Panc1 (cell line): Measurements from ENCODE around the gene NOTCH1. TPM values are rescaled to one million over a fixed set of nuclear protein-coding genes. Genes with fewer than 3 reads are reported as not detected.

ENCODE experiments used
- ATAC-seq: fragments of 200-7000 bp; cut with Tn5 transposase; 2 replicates; pipeline ENCODE4 v1.9.1; 2020; ENCODE audit warnings: mild to moderate bottlenecking, moderate library complexity
- BruUV-seq: library from RNA; stranded (reverse); fragments of 400-500 nt; replicated peaks from 2 replicates; lab custom pipeline; 2021; lab: Mats Ljungman, UMichigan
- CTCF ChIA-PET: fragments of 300-600 bp; sonication (Branson Sonifier 250); formaldehyde crosslinking; loops from one replicate; lab custom pipeline; 2022; ENCODE audit warnings: antibody characterized with exemption; lab: Charles Lee
- POLR2A ChIA-PET: fragments of 300-600 bp; sonication (Branson Sonifier 250); formaldehyde crosslinking; loops from one replicate; lab custom pipeline; 2022; ENCODE audit warnings: antibody characterized with exemption; lab: Charles Lee
- DNase-seq: peaks from one replicate; pipeline ENCODE4 v3.0.0-alpha.2; 2010; ENCODE audit warnings: low read depth, low spot score
- H3K27ac ChIP-seq: 2 replicates; pipeline ENCODE4 v1.5.1; 2011; ENCODE audit warnings: mild to moderate bottlenecking, low read length, inconsistent platforms
- H3K27me3 ChIP-seq: fragments of 200-500 bp; sonication (Bioruptor generic); 2 replicates; pipeline ENCODE4 v1.6.0; 2014; ENCODE audit warnings: low read length, inconsistent platforms; ENCODE audit not compliant: control insufficient read depth, insufficient read depth
- H3K36me3 ChIP-seq: fragments of 200-500 bp; sonication (Bioruptor generic); 2 replicates; pipeline ENCODE4 v1.5.1; 2014; ENCODE audit warnings: inconsistent platforms, mild to moderate bottlenecking, low read length, moderate library complexity; ENCODE audit not compliant: control insufficient read depth, insufficient read depth
- H3K4me1 ChIP-seq: 2 replicates; pipeline ENCODE4 v1.5.1; 2011; ENCODE audit warnings: inconsistent platforms, mild to moderate bottlenecking, low read length, moderate library complexity; ENCODE audit not compliant: control insufficient read depth, insufficient read depth
- H3K4me3 ChIP-seq, 2 experiments: 2 replicates each; pipeline ENCODE4 v1.5.1; 2011 to 2012; ENCODE audit warnings: low read depth in 2 of 2, low read length in 2 of 2, mild to moderate bottlenecking in 2 of 2, inconsistent platforms in 1 of 2, moderate library complexity in 1 of 2
- H3K9me3 ChIP-seq: fragments of 200-500 bp; sonication (Bioruptor generic); 2 replicates; pipeline ENCODE4 v1.5.1; 2014; ENCODE audit warnings: low read depth, mild to moderate bottlenecking, inconsistent platforms, low read length, moderate library complexity; ENCODE audit not compliant: control insufficient read depth, insufficient read depth
- POLR2AphosphoS5 ChIP-seq: IDR thresholded peaks from 2 replicates; pipeline ENCODE4 v1.6.1; 2012; ENCODE audit warnings: mild to moderate bottlenecking, low read depth, low read length, moderate library complexity
- SIN3A ChIP-seq: IDR thresholded peaks from 2 replicates; pipeline ENCODE4 v1.6.1; 2012; ENCODE audit warnings: low read depth, mild to moderate bottlenecking, low read length, moderate library complexity, borderline replicate concordance; ENCODE audit not compliant: insufficient read depth
- TCF7L2 ChIP-seq: IDR thresholded peaks from 2 replicates; pipeline ENCODE4 v1.6.1; 2011; ENCODE audit warnings: mild to moderate bottlenecking, low read depth, low read length, inconsistent platforms
- in situ Hi-C: cut with HindIII; loops from 2 replicates; pipeline ENCODE4 v1.10.0; 2016; ENCODE audit warnings: low sequenced_read_pairs, low pct_unique_long_range_greater_than_20kb
- intact Hi-C: fragments of 100-400 bp; cut with micrococcal nuclease; formaldehyde crosslinking; loops from one replicate; pipeline ENCODE4 v1.10.0; 2022; ENCODE audit not compliant: unreplicated experiment
- total RNA-seq: library from RNA; stranded (reverse); gene quantifications from one replicate; pipeline ENCODE4 v1.2.1, GENCODE V29; 2021; ENCODE audit not compliant: unreplicated experiment
- TF ChIP-seq, protein P1 (sequence below): fragments of 450-650 bp; IDR thresholded peaks from 2 replicates; pipeline ENCODE4 v1.5.1; 2017; ENCODE audit warnings: mild to moderate bottlenecking
- TF ChIP-seq, protein P2 (sequence below), 2 experiments: IDR thresholded peaks; 2 replicates each; pipeline ENCODE4 v1.6.1; 2011 to 2012; ENCODE audit warnings: low read depth in 2 of 2, control low read depth in 1 of 2, low read length in 1 of 2, mild to moderate bottlenecking in 1 of 2, moderate library complexity in 1 of 2; ENCODE audit not compliant: insufficient read depth in 1 of 2

Gene NOTCH1
- total RNA-seq, 1 experiment from 2014 or later = 13.4 TPM

DNA sequence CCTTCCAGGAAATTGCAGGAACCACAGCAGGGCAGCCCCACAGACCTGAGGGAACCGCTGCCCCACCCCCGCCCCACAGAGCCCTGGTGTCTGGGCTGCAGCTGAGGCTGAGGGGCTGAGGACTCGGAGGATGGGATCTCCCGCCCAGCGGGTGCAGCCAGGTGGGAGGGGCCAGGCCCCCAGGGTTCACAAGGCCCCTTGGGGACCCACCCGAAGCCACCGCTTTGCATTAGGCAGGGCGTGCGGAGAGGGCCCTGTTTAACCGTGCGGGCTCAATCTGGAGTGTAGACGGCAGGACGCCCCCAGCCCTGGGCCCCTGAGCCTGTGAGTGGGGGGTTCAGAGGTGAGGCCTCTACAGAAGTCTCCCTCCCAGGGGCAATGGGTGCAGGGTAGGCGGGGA is 10.8 kb downstream of the NOTCH1 start:
- Histone ChIP-seq H3K9me3 (no peaks in the 10 kb centered on the region), H3K4me1 (peaks cover 5% of the 10 kb centered on the region), H3K27ac (no peak overlapping the region), H3K36me3 (no peaks in the 10 kb centered on the region), H3K27me3 (no peaks in the 10 kb centered on the region), H3K4me3 (no peak overlapping the region)
- CTCF ChIA-PET = no interaction called here
- no peak for TF ChIP-seq POLR2AphosphoS5
- no peak for TF ChIP-seq SIN3A
- TF ChIP-seq, protein P1, sequence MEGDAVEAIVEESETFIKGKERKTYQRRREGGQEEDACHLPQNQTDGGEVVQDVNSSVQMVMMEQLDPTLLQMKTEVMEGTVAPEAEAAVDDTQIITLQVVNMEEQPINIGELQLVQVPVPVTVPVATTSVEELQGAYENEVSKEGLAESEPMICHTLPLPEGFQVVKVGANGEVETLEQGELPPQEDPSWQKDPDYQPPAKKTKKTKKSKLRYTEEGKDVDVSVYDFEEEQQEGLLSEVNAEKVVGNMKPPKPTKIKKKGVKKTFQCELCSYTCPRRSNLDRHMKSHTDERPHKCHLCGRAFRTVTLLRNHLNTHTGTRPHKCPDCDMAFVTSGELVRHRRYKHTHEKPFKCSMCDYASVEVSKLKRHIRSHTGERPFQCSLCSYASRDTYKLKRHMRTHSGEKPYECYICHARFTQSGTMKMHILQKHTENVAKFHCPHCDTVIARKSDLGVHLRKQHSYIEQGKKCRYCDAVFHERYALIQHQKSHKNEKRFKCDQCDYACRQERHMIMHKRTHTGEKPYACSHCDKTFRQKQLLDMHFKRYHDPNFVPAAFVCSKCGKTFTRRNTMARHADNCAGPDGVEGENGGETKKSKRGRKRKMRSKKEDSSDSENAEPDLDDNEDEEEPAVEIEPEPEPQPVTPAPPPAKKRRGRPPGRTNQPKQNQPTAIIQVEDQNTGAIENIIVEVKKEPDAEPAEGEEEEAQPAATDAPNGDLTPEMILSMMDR = no peak
- TF ChIP-seq TCF7L2 = no peak
- TF ChIP-seq, protein P2, sequence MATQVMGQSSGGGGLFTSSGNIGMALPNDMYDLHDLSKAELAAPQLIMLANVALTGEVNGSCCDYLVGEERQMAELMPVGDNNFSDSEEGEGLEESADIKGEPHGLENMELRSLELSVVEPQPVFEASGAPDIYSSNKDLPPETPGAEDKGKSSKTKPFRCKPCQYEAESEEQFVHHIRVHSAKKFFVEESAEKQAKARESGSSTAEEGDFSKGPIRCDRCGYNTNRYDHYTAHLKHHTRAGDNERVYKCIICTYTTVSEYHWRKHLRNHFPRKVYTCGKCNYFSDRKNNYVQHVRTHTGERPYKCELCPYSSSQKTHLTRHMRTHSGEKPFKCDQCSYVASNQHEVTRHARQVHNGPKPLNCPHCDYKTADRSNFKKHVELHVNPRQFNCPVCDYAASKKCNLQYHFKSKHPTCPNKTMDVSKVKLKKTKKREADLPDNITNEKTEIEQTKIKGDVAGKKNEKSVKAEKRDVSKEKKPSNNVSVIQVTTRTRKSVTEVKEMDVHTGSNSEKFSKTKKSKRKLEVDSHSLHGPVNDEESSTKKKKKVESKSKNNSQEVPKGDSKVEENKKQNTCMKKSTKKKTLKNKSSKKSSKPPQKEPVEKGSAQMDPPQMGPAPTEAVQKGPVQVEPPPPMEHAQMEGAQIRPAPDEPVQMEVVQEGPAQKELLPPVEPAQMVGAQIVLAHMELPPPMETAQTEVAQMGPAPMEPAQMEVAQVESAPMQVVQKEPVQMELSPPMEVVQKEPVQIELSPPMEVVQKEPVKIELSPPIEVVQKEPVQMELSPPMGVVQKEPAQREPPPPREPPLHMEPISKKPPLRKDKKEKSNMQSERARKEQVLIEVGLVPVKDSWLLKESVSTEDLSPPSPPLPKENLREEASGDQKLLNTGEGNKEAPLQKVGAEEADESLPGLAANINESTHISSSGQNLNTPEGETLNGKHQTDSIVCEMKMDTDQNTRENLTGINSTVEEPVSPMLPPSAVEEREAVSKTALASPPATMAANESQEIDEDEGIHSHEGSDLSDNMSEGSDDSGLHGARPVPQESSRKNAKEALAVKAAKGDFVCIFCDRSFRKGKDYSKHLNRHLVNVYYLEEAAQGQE (IDR thresholded peaks at IDR 0.05; ENCODE audit: insufficient read depth in 1 of 2, low read depth in 2 of 2, low read length in 1 of 2) = no peak
- in situ Hi-C loops = no loop called here
- POLR2A ChIA-PET = no interaction called here
- DNase-seq (no peak), ATAC-seq (no peak)
- intact Hi-C loops = no loop called here
- no TSS peak for BruUV-seq

DNA sequence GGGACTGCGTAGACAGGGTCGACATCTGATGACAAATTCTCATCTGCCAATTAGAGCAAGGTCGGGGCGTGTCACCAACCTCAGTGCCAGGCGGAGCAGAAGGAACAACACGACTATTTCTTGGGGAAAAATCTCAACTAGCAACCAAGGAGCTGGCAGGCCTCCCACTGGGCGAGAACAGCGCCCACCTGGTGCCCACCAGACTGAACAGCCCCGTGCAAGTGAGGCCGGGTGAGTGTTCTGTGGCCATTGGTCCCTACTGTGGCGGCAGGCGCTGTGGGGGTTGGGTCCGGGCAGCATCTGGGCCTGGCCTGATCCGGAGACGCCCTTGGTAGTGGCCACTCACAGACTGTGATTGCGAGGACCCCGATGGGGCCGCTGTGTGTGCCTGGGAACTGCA is 11.5 kb downstream of the NOTCH1 start:
- no peaks in the 10 kb centered on the region for H3K9me3 ChIP-seq
- POLR2A ChIA-PET = no interaction called here
- no peak overlapping the region for H3K27ac ChIP-seq
- H3K36me3 ChIP-seq = no peaks in the 10 kb centered on the region
- no peak for ATAC-seq
- H3K27me3 ChIP-seq = no peaks in the 10 kb centered on the region
- H3K4me1 ChIP-seq = peaks cover 11% of the 10 kb centered on the region
- no TSS peak for BruUV-seq
- no peak overlapping the region for H3K4me3 ChIP-seq
- in situ Hi-C loops = no loop called here
- TF ChIP-seq SIN3A = no peak
- no peak for TF ChIP-seq POLR2AphosphoS5
- TF ChIP-seq TCF7L2 = no peak
- TF ChIP-seq, protein P1 = no peak
- TF ChIP-seq, protein P2 (IDR thresholded peaks at IDR 0.05; ENCODE audit: insufficient read depth in 1 of 2, low read depth in 2 of 2, low read length in 1 of 2) = no peak
- CTCF ChIA-PET = no interaction called here
- no peak for DNase-seq
- intact Hi-C loops = no loop called here
